Testis (tissue), 3 donors: ENCODE results near the gene ANO1. TPM values are rescaled to one million over a fixed set of nuclear protein-coding genes. Genes with fewer than 3 reads are reported as not detected.

Experiments
- DNase-seq: peaks from one replicate; pipeline ENCODE4 v3.0.0-alpha.2; 2019
- H3K27ac ChIP-seq, 2 donors: fragments of 200-600 bp; sonication (generic); one replicate each; pipeline ENCODE4 v1.5.1; 2019
- H3K27me3 ChIP-seq: fragments of 200-600 bp; sonication (generic); one replicate; pipeline ENCODE4 v1.5.1; 2019
- H3K36me3 ChIP-seq: fragments of 200-600 bp; sonication (generic); one replicate; pipeline ENCODE4 v1.5.1; 2017; ENCODE audit warnings: low read depth; ENCODE audit errors: missing control alignments
- H3K4me1 ChIP-seq: fragments of 200-600 bp; sonication (generic); one replicate; pipeline ENCODE4 v1.5.1; 2019
- H3K4me3 ChIP-seq, 2 donors: fragments of 200-600 bp; sonication (generic); one replicate each; pipeline ENCODE4 v1.5.1; 2017 to 2019
- H3K9me3 ChIP-seq: fragments of 200-600 bp; sonication (generic); one replicate; pipeline ENCODE4 v1.5.1; 2017
- CTCF ChIP-seq, 3 experiments: fragments of 450-650 bp in 2 of 3; fragments of 200-600 bp in 1 of 3; sonication (generic) in 1 of 3; IDR thresholded peaks; one replicate each; pipeline ENCODE4 v1.5.1; 2016 to 2019; ENCODE audit warnings: antibody characterized with exemption in 3 of 3, mild to moderate bottlenecking in 2 of 3, moderate library complexity in 1 of 3
- POLR2A ChIP-seq: fragments of 450-650 bp; IDR thresholded peaks from one replicate; pipeline ENCODE4 v1.6.1; 2017; ENCODE audit warnings: antibody characterized with exemption, mild to moderate bottlenecking, moderate library complexity
- WGBS, 2 donors: methylation state at CpG; one replicate each; pipeline ENCODE4 v1.1.5; 2018; 5-methylcytosine and 5-hydroxymethylcytosine counted together
- intact Hi-C: fragments of 100-400 bp; cut with DNase I; formaldehyde crosslinking; loops from one replicate; pipeline ENCODE4 v1.15.1; 2023; ENCODE audit warnings: low total_unique reads
- polyA plus RNA-seq: library from polyadenylated mRNA; stranded (reverse); fragments of 350-450 nt; fragmentation: Illumina TruSeq; extraction: RNeasy Lipid Tissue Mini Kit (QIAGEN cat#74804); gene quantifications from one replicate; pipeline ENCODE4 v1.2.3, GENCODE V29; 2014; ENCODE audit warnings: low read depth, low replicate concordance; ENCODE audit not compliant: insufficient read depth
- total RNA-seq, 2 donors: library from RNA; depleted of rRNA; stranded (reverse); fragments of >200 nt; gene quantifications; one replicate each; pipeline ENCODE4 v1.2.3, GENCODE V29; 2016

Gene ANO1
- total and polyA plus RNA-seq, 3 donors from 2014 or later: 10.3 to 42.7 (median 25.4) TPM

GRCh38 chr11:70131606-70132190, 53.6 kb downstream of the ANO1 start:
- Histone ChIP-seq H3K27ac (no peak overlapping the region), H3K4me1 (peaks cover 3% of the 10 kb centered on the region), H3K27me3 (no peaks in the 10 kb centered on the region), H3K36me3 (no peaks in the 10 kb centered on the region), H3K4me3 (no peak overlapping the region), H3K9me3 (no peaks in the 10 kb centered on the region)
- 92 to 94% methylated on average over 9 to 19 of the region's 19 CpGs for WGBS, 2 donors
- no peak for TF ChIP-seq CTCF (IDR thresholded peaks at IDR 0.05)
- no peak for DNase-seq
- intact Hi-C loops: no loop called here

GRCh38 chr11:70132641-70133040, 54.5 kb downstream of the ANO1 start:
- Histone ChIP-seq H3K4me3 (no peak overlapping the region), H3K36me3 (no peaks in the 10 kb centered on the region), H3K4me1 (peaks cover 3% of the 10 kb centered on the region), H3K27ac (no peak overlapping the region), H3K27me3 (no peaks in the 10 kb centered on the region), H3K9me3 (no peaks in the 10 kb centered on the region)
- 78 to 90% methylated on average over 5 to 6 of the region's 6 CpGs for WGBS, 2 donors
- intact Hi-C loops: no loop called here
- TF ChIP-seq POLR2A (no peak), CTCF (IDR thresholded peaks at IDR 0.05) (no peak)
- no peak for DNase-seq

GRCh38 chr11:70133771-70134335, 55.7 kb downstream of the ANO1 start:
- WGBS, 2 donors: 81 to 94% methylated on average over 9 to 15 of the region's 16 CpGs
- H3K4me1 ChIP-seq: peaks cover 3% of the 10 kb centered on the region
- intact Hi-C loops: no loop called here
- no peaks in the 10 kb centered on the region for H3K9me3 ChIP-seq
- no peak overlapping the region for H3K4me3 ChIP-seq
- peak overlapping the region in 1 of 2 donors; percentile 57 for H3K27ac ChIP-seq
- no peaks in the 10 kb centered on the region for H3K27me3 ChIP-seq
- DNase-seq: no peak
- H3K36me3 ChIP-seq: no peaks in the 10 kb centered on the region
- TF ChIP-seq CTCF (IDR thresholded peaks at IDR 0.05) (no peak), POLR2A (no peak)

- WGBS, 2 donors: 70 to 81% methylated on average over 14 of the region's 14 CpGs
- TF ChIP-seq CTCF (IDR thresholded peaks at IDR 0.05) (no peak), POLR2A (no peak)
- H3K27me3 ChIP-seq: no peaks in the 10 kb centered on the region
- peaks cover 3% of the 10 kb centered on the region for H3K4me1 ChIP-seq
- no peak for DNase-seq
- H3K9me3 ChIP-seq: no peaks in the 10 kb centered on the region
- intact Hi-C loops: no loop called here
- no peak overlapping the region for H3K4me3 ChIP-seq
- H3K36me3 ChIP-seq: no peaks in the 10 kb centered on the region
- H3K27ac ChIP-seq: peak overlapping the region in 1 of 2 donors; percentile 57
Observed at GRCh38 chr11:70134490-70134889, 56.4 kb downstream of the ANO1 start.

GRCh38 chr11:70135142-70135541, 57.0 kb downstream of the ANO1 start:
- H3K36me3 ChIP-seq: no peaks in the 10 kb centered on the region
- H3K27ac ChIP-seq: peak overlapping the region; percentile 55 to 57
- H3K27me3 ChIP-seq: no peaks in the 10 kb centered on the region
- H3K4me3 ChIP-seq: peak overlapping the region; percentile 13 to 26
- no peak for DNase-seq
- intact Hi-C loops: no loop called here
- H3K4me1 ChIP-seq: peaks cover 3% of the 10 kb centered on the region
- TF ChIP-seq CTCF (IDR thresholded peaks at IDR 0.05) (no peak), POLR2A (no peak)
- 33 to 53% methylated on average over 8 of the region's 8 CpGs for WGBS, 2 donors
- H3K9me3 ChIP-seq: no peaks in the 10 kb centered on the region
